ENCODE measurements around the gene RIOK2. TPM values are rescaled to one million over a fixed set of nuclear protein-coding genes. Genes with fewer than 3 reads are reported as not detected.

The RIOK2 gene
- total RNA-seq, 1 donor = 29.7 TPM

DNA sequence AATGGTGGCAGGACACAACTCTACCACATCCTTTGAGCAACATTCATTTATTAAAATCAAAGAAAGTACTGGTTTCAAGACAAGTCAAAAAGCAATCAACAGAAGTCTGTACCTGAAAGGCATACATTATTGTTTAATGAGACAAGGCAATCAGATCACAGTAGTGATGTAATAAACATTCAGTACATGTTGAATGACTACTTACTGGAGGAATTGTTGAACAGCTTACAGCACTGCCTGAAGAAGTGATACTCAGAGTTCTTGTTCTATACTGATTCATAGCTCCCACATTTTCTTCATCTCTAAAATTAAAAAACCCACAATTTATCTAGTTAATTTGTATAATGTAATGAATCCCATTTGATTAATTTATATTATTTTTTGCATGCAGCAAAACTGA, 18.2 kb downstream of the RIOK2 start:
- Histone ChIP-seq H3K4me3 (ENCODE audit: insufficient read depth, low read length) (no peak overlapping the region), H3K4me2 (ENCODE audit: insufficient read depth, low read length) (no peak overlapping the region), H3K9me3 (ENCODE audit: low read depth, low read length) (no peaks in the 10 kb centered on the region), H3K4me1 (ENCODE audit: insufficient read depth, low read length) (no peaks in the 10 kb centered on the region), H3K27me3 (ENCODE audit: insufficient read depth, low read length) (no peaks in the 10 kb centered on the region), H3K79me2 (ENCODE audit: insufficient read depth, low read length) (no peaks in the 10 kb centered on the region), H3K27ac (ENCODE audit: low read depth, low read length) (no peak overlapping the region), H2AFZ (ENCODE audit: low read length) (no peak overlapping the region), H4K20me1 (ENCODE audit: insufficient read depth, low read length) (peaks cover 3% of the 10 kb centered on the region), H3K36me3 (ENCODE audit: insufficient read depth, low read length) (peaks cover 76% of the 10 kb centered on the region)
- TF ChIP-seq, protein P1, sequence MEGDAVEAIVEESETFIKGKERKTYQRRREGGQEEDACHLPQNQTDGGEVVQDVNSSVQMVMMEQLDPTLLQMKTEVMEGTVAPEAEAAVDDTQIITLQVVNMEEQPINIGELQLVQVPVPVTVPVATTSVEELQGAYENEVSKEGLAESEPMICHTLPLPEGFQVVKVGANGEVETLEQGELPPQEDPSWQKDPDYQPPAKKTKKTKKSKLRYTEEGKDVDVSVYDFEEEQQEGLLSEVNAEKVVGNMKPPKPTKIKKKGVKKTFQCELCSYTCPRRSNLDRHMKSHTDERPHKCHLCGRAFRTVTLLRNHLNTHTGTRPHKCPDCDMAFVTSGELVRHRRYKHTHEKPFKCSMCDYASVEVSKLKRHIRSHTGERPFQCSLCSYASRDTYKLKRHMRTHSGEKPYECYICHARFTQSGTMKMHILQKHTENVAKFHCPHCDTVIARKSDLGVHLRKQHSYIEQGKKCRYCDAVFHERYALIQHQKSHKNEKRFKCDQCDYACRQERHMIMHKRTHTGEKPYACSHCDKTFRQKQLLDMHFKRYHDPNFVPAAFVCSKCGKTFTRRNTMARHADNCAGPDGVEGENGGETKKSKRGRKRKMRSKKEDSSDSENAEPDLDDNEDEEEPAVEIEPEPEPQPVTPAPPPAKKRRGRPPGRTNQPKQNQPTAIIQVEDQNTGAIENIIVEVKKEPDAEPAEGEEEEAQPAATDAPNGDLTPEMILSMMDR (IDR thresholded peaks at IDR 0.05; ENCODE audit: extremely low read depth, low read depth, low read length) = no peak
- peak; percentile 46 for DNase-seq (ENCODE audit: insufficient read length, low spot score, missing footprints)

DNA sequence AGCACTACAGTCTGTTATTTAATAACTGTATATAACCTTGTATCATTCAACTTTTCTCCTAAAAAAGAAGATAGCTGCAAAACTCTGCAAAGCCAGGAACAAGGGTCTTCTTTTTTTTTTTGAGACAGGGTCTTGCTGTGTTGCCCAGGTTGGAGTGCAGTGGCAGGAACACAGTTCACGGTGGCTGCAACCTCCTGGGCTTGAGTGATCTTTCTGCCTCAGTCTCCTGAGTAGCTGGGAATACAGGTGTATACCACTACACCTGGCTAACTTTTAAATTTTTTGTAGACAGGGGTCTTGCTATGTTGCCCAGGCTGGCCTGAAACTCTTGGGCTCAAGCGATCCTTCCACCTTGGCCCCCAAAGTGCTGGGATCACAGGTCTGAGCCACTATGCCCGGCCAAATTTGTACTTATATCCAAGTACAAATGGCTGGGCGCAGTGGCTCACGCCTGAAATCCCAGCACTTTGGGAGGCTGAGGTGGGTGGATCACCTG, 19.2 kb downstream of the RIOK2 start:
- Histone ChIP-seq H3K36me3 (ENCODE audit: insufficient read depth, low read length) (peaks cover 69% of the 10 kb centered on the region), H3K27ac (ENCODE audit: low read depth, low read length) (no peak overlapping the region), H4K20me1 (ENCODE audit: insufficient read depth, low read length) (peaks cover 3% of the 10 kb centered on the region), H3K4me3 (ENCODE audit: insufficient read depth, low read length) (no peak overlapping the region), H2AFZ (ENCODE audit: low read length) (no peak overlapping the region), H3K9me3 (ENCODE audit: low read depth, low read length) (no peaks in the 10 kb centered on the region), H3K27me3 (ENCODE audit: insufficient read depth, low read length) (no peaks in the 10 kb centered on the region), H3K4me2 (ENCODE audit: insufficient read depth, low read length) (no peak overlapping the region), H3K4me1 (ENCODE audit: insufficient read depth, low read length) (no peaks in the 10 kb centered on the region), H3K79me2 (ENCODE audit: insufficient read depth, low read length) (no peaks in the 10 kb centered on the region)
- DNase-seq (ENCODE audit: insufficient read length, low spot score, missing footprints) = no peak
- TF ChIP-seq, protein P1 (IDR thresholded peaks at IDR 0.05; ENCODE audit: extremely low read depth, low read depth, low read length) = no peak

DNA sequence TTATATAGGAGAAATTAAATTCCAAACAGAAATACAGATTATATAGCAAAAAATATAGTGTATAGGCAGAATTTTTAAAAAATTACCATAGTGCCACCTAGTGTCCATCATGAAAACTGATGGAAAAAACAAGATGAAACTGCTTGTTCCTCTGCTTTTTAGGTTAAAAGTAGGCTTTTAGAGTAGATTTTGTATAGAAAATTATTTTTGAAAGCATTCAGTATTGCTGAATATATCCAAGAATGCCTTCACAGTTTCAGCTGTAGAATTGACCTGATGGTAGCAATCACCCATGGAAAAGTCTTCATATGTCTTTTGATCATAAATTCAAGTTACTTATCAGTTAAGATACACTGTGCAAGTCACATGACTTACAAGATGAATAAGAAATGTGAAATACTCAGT, 19.7 kb downstream of the RIOK2 start:
- peak; percentile 15 for DNase-seq (ENCODE audit: insufficient read length, low spot score, missing footprints)
- H3K79me2 ChIP-seq (ENCODE audit: insufficient read depth, low read length) = no peaks in the 10 kb centered on the region
- no peak overlapping the region for H3K27ac ChIP-seq (ENCODE audit: low read depth, low read length)
- no peaks in the 10 kb centered on the region for H3K4me1 ChIP-seq (ENCODE audit: insufficient read depth, low read length)
- H3K36me3 ChIP-seq (ENCODE audit: insufficient read depth, low read length) = peaks cover 66% of the 10 kb centered on the region
- TF ChIP-seq, protein P1 (IDR thresholded peaks at IDR 0.05; ENCODE audit: extremely low read depth, low read depth, low read length) = peak; percentile 58
- no peak overlapping the region for H3K4me3 ChIP-seq (ENCODE audit: insufficient read depth, low read length)
- H3K4me2 ChIP-seq (ENCODE audit: insufficient read depth, low read length) = no peak overlapping the region
- peaks cover 3% of the 10 kb centered on the region for H4K20me1 ChIP-seq (ENCODE audit: insufficient read depth, low read length)
- no peaks in the 10 kb centered on the region for H3K27me3 ChIP-seq (ENCODE audit: insufficient read depth, low read length)
- no peak overlapping the region for H2AFZ ChIP-seq (ENCODE audit: low read length)
- peaks cover 4% of the 10 kb centered on the region for H3K9me3 ChIP-seq (ENCODE audit: low read depth, low read length)

DNA sequence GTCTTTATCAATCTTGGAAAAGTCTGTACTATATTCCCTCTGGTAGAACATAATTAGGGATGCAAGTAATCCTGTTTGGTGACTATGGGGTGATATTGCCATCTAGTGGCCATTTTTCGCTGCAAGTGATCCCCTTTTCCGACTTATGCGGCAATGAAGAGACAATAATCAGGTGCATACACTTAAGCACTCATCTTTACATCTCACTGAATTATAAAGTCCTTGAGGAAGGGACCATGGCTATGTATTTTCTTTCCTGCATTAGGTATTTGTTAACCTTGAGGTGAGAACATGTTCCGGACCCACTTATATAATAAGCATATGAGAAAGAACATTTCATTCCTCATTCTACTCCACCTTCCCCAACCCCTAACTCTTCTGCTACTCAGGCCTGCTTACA, 21.0 kb downstream of the RIOK2 start:
- H4K20me1 ChIP-seq (ENCODE audit: insufficient read depth, low read length) = peaks cover 3% of the 10 kb centered on the region
- no peak overlapping the region for H3K4me2 ChIP-seq (ENCODE audit: insufficient read depth, low read length)
- H3K9me3 ChIP-seq (ENCODE audit: low read depth, low read length) = peaks cover 7% of the 10 kb centered on the region
- TF ChIP-seq, protein P1 (IDR thresholded peaks at IDR 0.05; ENCODE audit: extremely low read depth, low read depth, low read length) = peak; percentile 89
- DNase-seq (ENCODE audit: insufficient read length, low spot score, missing footprints) = peak; percentile 87
- H2AFZ ChIP-seq (ENCODE audit: low read length) = no peak overlapping the region
- H3K4me1 ChIP-seq (ENCODE audit: insufficient read depth, low read length) = no peaks in the 10 kb centered on the region
- H3K27ac ChIP-seq (ENCODE audit: low read depth, low read length) = no peak overlapping the region
- H3K4me3 ChIP-seq (ENCODE audit: insufficient read depth, low read length) = no peak overlapping the region
- H3K36me3 ChIP-seq (ENCODE audit: insufficient read depth, low read length) = peaks cover 53% of the 10 kb centered on the region
- H3K27me3 ChIP-seq (ENCODE audit: insufficient read depth, low read length) = no peaks in the 10 kb centered on the region
- H3K79me2 ChIP-seq (ENCODE audit: insufficient read depth, low read length) = no peaks in the 10 kb centered on the region

All from osteoblast (primary cell).